Panc1 (cell line): ENCODE measurements around the gene MMP28. TPM values are rescaled to one million over a fixed set of nuclear protein-coding genes. Genes with fewer than 3 reads are reported as not detected.

Experiments
- ATAC-seq: fragments of 200-7000 bp; cut with Tn5 transposase; 2 replicates; pipeline ENCODE4 v1.9.1; 2020; ENCODE audit warnings: mild to moderate bottlenecking, moderate library complexity
- BruUV-seq: library from RNA; stranded (reverse); fragments of 400-500 nt; replicated peaks from 2 replicates; lab custom pipeline; 2021; lab: Mats Ljungman, UMichigan
- CTCF ChIA-PET: fragments of 300-600 bp; sonication (Branson Sonifier 250); formaldehyde crosslinking; loops from one replicate; lab custom pipeline; 2022; ENCODE audit warnings: antibody characterized with exemption; lab: Charles Lee
- POLR2A ChIA-PET: fragments of 300-600 bp; sonication (Branson Sonifier 250); formaldehyde crosslinking; loops from one replicate; lab custom pipeline; 2022; ENCODE audit warnings: antibody characterized with exemption; lab: Charles Lee
- DNase-seq: peaks from one replicate; pipeline ENCODE4 v3.0.0-alpha.2; 2010; ENCODE audit warnings: low read depth, low spot score
- H3K27ac ChIP-seq: 2 replicates; pipeline ENCODE4 v1.5.1; 2011; ENCODE audit warnings: mild to moderate bottlenecking, low read length, inconsistent platforms
- H3K27me3 ChIP-seq: fragments of 200-500 bp; sonication (Bioruptor generic); 2 replicates; pipeline ENCODE4 v1.6.0; 2014; ENCODE audit warnings: low read length, inconsistent platforms; ENCODE audit not compliant: control insufficient read depth, insufficient read depth
- H3K36me3 ChIP-seq: fragments of 200-500 bp; sonication (Bioruptor generic); 2 replicates; pipeline ENCODE4 v1.5.1; 2014; ENCODE audit warnings: inconsistent platforms, mild to moderate bottlenecking, low read length, moderate library complexity; ENCODE audit not compliant: control insufficient read depth, insufficient read depth
- H3K4me1 ChIP-seq: 2 replicates; pipeline ENCODE4 v1.5.1; 2011; ENCODE audit warnings: inconsistent platforms, mild to moderate bottlenecking, low read length, moderate library complexity; ENCODE audit not compliant: control insufficient read depth, insufficient read depth
- H3K4me3 ChIP-seq, 2 experiments: 2 replicates each; pipeline ENCODE4 v1.5.1; 2011 to 2012; ENCODE audit warnings: low read depth in 2 of 2, low read length in 2 of 2, mild to moderate bottlenecking in 2 of 2, inconsistent platforms in 1 of 2, moderate library complexity in 1 of 2
- H3K9me3 ChIP-seq: fragments of 200-500 bp; sonication (Bioruptor generic); 2 replicates; pipeline ENCODE4 v1.5.1; 2014; ENCODE audit warnings: low read depth, mild to moderate bottlenecking, inconsistent platforms, low read length, moderate library complexity; ENCODE audit not compliant: control insufficient read depth, insufficient read depth
- CTCF ChIP-seq: fragments of 450-650 bp; IDR thresholded peaks from 2 replicates; pipeline ENCODE4 v1.5.1; 2017; ENCODE audit warnings: mild to moderate bottlenecking
- POLR2AphosphoS5 ChIP-seq: IDR thresholded peaks from 2 replicates; pipeline ENCODE4 v1.6.1; 2012; ENCODE audit warnings: mild to moderate bottlenecking, low read depth, low read length, moderate library complexity
- REST ChIP-seq, 2 experiments: IDR thresholded peaks; 2 replicates each; pipeline ENCODE4 v1.6.1; 2011 to 2012; ENCODE audit warnings: low read depth in 2 of 2, control low read depth in 1 of 2, low read length in 1 of 2, mild to moderate bottlenecking in 1 of 2, moderate library complexity in 1 of 2; ENCODE audit not compliant: insufficient read depth in 1 of 2
- SIN3A ChIP-seq: IDR thresholded peaks from 2 replicates; pipeline ENCODE4 v1.6.1; 2012; ENCODE audit warnings: low read depth, mild to moderate bottlenecking, low read length, moderate library complexity, borderline replicate concordance; ENCODE audit not compliant: insufficient read depth
- TCF7L2 ChIP-seq: IDR thresholded peaks from 2 replicates; pipeline ENCODE4 v1.6.1; 2011; ENCODE audit warnings: mild to moderate bottlenecking, low read depth, low read length, inconsistent platforms
- in situ Hi-C: cut with HindIII; loops from 2 replicates; pipeline ENCODE4 v1.10.0; 2016; ENCODE audit warnings: low sequenced_read_pairs, low pct_unique_long_range_greater_than_20kb
- intact Hi-C: fragments of 100-400 bp; cut with micrococcal nuclease; formaldehyde crosslinking; loops from one replicate; pipeline ENCODE4 v1.10.0; 2022; ENCODE audit not compliant: unreplicated experiment
- total RNA-seq: library from RNA; stranded (reverse); gene quantifications from one replicate; pipeline ENCODE4 v1.2.1, GENCODE V29; 2021; ENCODE audit not compliant: unreplicated experiment

The MMP28 gene
- total RNA-seq, 1 experiment from 2014 or later, result 1.6 TPM

GRCh38 chr17:35819455-35819854, 24.0 kb upstream of the MMP28 start:
- Histone ChIP-seq H3K9me3 (no peaks in the 10 kb centered on the region), H3K27ac (no peak overlapping the region), H3K36me3 (peaks cover 47% of the 10 kb centered on the region), H3K4me3 (no peak overlapping the region), H3K4me1 (no peaks in the 10 kb centered on the region), H3K27me3 (no peaks in the 10 kb centered on the region)
- in situ Hi-C loops, result no loop called here
- intact Hi-C loops, result no loop called here
- CTCF ChIA-PET, result no interaction called here
- BruUV-seq, result no TSS peak
- POLR2A ChIA-PET, result no interaction called here
- ATAC-seq (no peak), DNase-seq (no peak)
- no peak for TF ChIP-seq POLR2AphosphoS5
- no peak for TF ChIP-seq CTCF
- no peak for TF ChIP-seq SIN3A
- TF ChIP-seq REST (IDR thresholded peaks at IDR 0.05; ENCODE audit: insufficient read depth in 1 of 2, low read depth in 2 of 2, low read length in 1 of 2), result no peak
- no peak for TF ChIP-seq TCF7L2

GRCh38 chr17:35817196-35817595, 21.8 kb upstream of the MMP28 start:
- ATAC-seq, result no peak
- no peak overlapping the region for H3K27ac ChIP-seq
- in situ Hi-C loops, result no loop called here
- BruUV-seq, result no TSS peak
- intact Hi-C loops, result no loop called here
- H3K4me1 ChIP-seq, result no peaks in the 10 kb centered on the region
- ChIA-PET CTCF (interaction anchor here (0.5 to 0.6 kb wide), 2 partner anchors 54 to 1331 kb away, joined by 5 to 12 read pairs; no protein-coding TSS in a partner anchor), POLR2A (no interaction called here)
- H3K27me3 ChIP-seq, result no peaks in the 10 kb centered on the region
- H3K9me3 ChIP-seq, result no peaks in the 10 kb centered on the region
- no peak for TF ChIP-seq TCF7L2
- TF ChIP-seq REST (IDR thresholded peaks at IDR 0.05; ENCODE audit: insufficient read depth in 1 of 2, low read depth in 2 of 2, low read length in 1 of 2), result no peak
- TF ChIP-seq SIN3A, result no peak
- TF ChIP-seq CTCF, result no peak
- no peak for TF ChIP-seq POLR2AphosphoS5
- H3K36me3 ChIP-seq, result peaks cover 29% of the 10 kb centered on the region
- no peak overlapping the region for H3K4me3 ChIP-seq
- no peak for DNase-seq
